Vagina (tissue), 2 donors: Measurements from ENCODE around the gene SFTPA1.

Experiments used
- POLR2A ChIP-seq, 2 donors: fragments of 450-650 bp; IDR thresholded peaks; one replicate each; pipeline ENCODE4 v1.6.1; 2017; ENCODE audit warnings: antibody characterized with exemption in 2 of 2, mild to moderate bottlenecking in 2 of 2, moderate library complexity in 2 of 2
- TF ChIP-seq, protein P1 (sequence below), 3 experiments: fragments of 450-650 bp in 2 of 3; fragments of 200-600 bp in 1 of 3; sonication (generic) in 1 of 3; IDR thresholded peaks; one replicate each; pipeline ENCODE4 v1.5.1; 2017 to 2019; ENCODE audit warnings: antibody characterized with exemption in 3 of 3, mild to moderate bottlenecking in 2 of 3, moderate library complexity in 2 of 3

GRCh38 chr10:79616164-79616563 lies 5.4 kb downstream of the SFTPA1 start:
- TF ChIP-seq, protein P1, sequence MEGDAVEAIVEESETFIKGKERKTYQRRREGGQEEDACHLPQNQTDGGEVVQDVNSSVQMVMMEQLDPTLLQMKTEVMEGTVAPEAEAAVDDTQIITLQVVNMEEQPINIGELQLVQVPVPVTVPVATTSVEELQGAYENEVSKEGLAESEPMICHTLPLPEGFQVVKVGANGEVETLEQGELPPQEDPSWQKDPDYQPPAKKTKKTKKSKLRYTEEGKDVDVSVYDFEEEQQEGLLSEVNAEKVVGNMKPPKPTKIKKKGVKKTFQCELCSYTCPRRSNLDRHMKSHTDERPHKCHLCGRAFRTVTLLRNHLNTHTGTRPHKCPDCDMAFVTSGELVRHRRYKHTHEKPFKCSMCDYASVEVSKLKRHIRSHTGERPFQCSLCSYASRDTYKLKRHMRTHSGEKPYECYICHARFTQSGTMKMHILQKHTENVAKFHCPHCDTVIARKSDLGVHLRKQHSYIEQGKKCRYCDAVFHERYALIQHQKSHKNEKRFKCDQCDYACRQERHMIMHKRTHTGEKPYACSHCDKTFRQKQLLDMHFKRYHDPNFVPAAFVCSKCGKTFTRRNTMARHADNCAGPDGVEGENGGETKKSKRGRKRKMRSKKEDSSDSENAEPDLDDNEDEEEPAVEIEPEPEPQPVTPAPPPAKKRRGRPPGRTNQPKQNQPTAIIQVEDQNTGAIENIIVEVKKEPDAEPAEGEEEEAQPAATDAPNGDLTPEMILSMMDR (IDR thresholded peaks at IDR 0.05): no peak
- TF ChIP-seq POLR2A (IDR thresholded peaks at IDR 0.05): no peak
